ENCODE data around the gene KIF1A.

The KIF1A gene

GRCh38 chr2:240787521-240788472 lies 32.2 kb downstream of the KIF1A start:
- no peak for DNase-seq (ENCODE audit: low read depth)
- no peak for TF ChIP-seq CTCF (IDR thresholded peaks at IDR 0.05; ENCODE audit: insufficient read depth, low read depth, low read length, missing control alignments)
- H3K4me3 ChIP-seq (ENCODE audit: low read depth, low read length) = no peak overlapping the region

GRCh38 chr2:240786871-240787311 lies 33.1 kb downstream of the KIF1A start:
- no peak overlapping the region for H3K4me3 ChIP-seq (ENCODE audit: low read depth, low read length)
- TF ChIP-seq CTCF (IDR thresholded peaks at IDR 0.05; ENCODE audit: insufficient read depth, low read depth, low read length, missing control alignments) = no peak
- no peak for DNase-seq (ENCODE audit: low read depth)

GRCh38 chr2:240786355-240786841 lies 33.6 kb downstream of the KIF1A start:
- H3K4me3 ChIP-seq (ENCODE audit: low read depth, low read length) = no peak overlapping the region
- no peak for DNase-seq (ENCODE audit: low read depth)
- TF ChIP-seq CTCF (IDR thresholded peaks at IDR 0.05; ENCODE audit: insufficient read depth, low read depth, low read length, missing control alignments) = no peak

- no peak for TF ChIP-seq CTCF (IDR thresholded peaks at IDR 0.05; ENCODE audit: insufficient read depth, low read depth, low read length, missing control alignments)
- no peak for DNase-seq (ENCODE audit: low read depth)
- H3K4me3 ChIP-seq (ENCODE audit: low read depth, low read length) = no peak overlapping the region
Measured at GRCh38 chr2:240785424-240786335, 34.3 kb downstream of the KIF1A start.

- H3K4me3 ChIP-seq (ENCODE audit: low read depth, low read length) = no peak overlapping the region
- DNase-seq (ENCODE audit: low read depth) = no peak
- TF ChIP-seq CTCF (IDR thresholded peaks at IDR 0.05; ENCODE audit: insufficient read depth, low read depth, low read length, missing control alignments) = no peak
Measured at GRCh38 chr2:240784629-240785423, 35.2 kb downstream of the KIF1A start.
